ENCODE results near the gene RASGRP3. TPM values are rescaled to one million over a fixed set of nuclear protein-coding genes. Genes with fewer than 3 reads are reported as not detected.
A peak's percentile ranks its signal among the peaks of the same experiment; 100 is the strongest.

Gene RASGRP3
- total and polyA plus RNA-seq, 2 experiments from 2014 or later: 0.18 to 0.22 TPM

DNA sequence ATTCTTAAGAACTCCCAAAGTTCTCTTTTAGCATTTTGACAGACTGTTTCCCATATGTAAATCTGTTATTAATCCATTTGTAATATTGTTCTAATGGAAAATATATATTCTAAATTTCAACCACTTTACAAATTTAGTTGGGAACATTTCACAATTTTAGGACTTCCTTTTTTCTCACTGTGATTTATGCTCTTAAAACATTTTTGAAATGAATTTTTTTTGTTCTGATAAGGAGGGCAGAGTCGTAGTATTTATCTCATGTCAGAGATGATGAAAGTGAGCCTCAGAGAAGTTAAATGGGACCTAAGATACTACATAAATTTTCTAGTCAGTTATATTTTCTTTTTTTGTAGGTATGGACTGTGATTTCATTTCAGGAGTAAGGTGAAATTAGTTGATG is 26.6 kb downstream of the RASGRP3 start:
- Histone ChIP-seq H2AFZ (no peak overlapping the region), H4K20me1 (ENCODE audit: insufficient read depth) (no peaks in the 10 kb centered on the region), H3K9me2 (ENCODE audit: insufficient read depth) (no peaks in the 10 kb centered on the region), H3K9me3 (ENCODE audit: low read depth) (no peaks in the 10 kb centered on the region), H3K27me3 (replicated peaks; ENCODE audit: insufficient read depth) (no peaks in the 10 kb centered on the region), H3K79me2 (ENCODE audit: insufficient read depth) (no peaks in the 10 kb centered on the region), H3K36me3 (ENCODE audit: low read depth) (no peaks in the 10 kb centered on the region), H3K27ac (no peak overlapping the region), H3K4me1 (ENCODE audit: insufficient read depth) (no peaks in the 10 kb centered on the region), H3K4me3 (no peak overlapping the region), H3K4me2 (ENCODE audit: unreplicated experiment) (no peak overlapping the region), H3F3A (ENCODE audit: insufficient read depth) (no peaks in the 10 kb centered on the region), H3K9ac (no peak overlapping the region)
- WGBS, 2 experiments (ENCODE audit: low coverage in 1 of 2, low lambda C conversion rate in 2 of 2, missing lambda C conversion rate in 2 of 2): 80 to 92% methylated on average over 1 of the region's 1 CpG
- in situ Hi-C loops (cut with MboI): no loop called here
- no peak for TF ChIP-seq EZH2phosphoT487 (IDR thresholded peaks at IDR 0.05; ENCODE audit: insufficient read depth, low read depth)
- TF ChIP-seq EZH2 (IDR thresholded peaks at IDR 0.05; ENCODE audit: insufficient read depth, poor library complexity, severe bottlenecking): no peak
- DNase-seq: no peak

DNA sequence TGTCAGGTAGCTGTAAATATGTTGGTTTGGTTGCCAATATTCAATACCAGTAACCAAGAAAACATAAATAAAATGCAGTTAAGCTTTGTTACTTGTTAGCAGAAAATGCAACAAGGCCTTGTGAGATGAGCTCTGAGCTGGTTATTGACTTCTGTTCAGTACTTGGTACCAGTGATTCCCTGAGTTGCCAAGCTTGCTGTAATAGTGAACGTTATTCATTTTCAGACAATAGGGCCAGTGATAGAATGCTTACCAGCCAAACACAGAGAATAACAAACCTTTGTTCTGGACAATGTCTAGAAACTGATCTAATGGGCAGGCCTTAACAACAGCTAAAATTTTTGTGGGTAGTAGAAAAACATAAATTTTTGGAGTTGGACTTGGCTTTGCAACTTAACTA is 29.5 kb downstream of the RASGRP3 start:
- no peak overlapping the region for H3K27ac ChIP-seq
- no peaks in the 10 kb centered on the region for H3F3A ChIP-seq (ENCODE audit: insufficient read depth)
- no peaks in the 10 kb centered on the region for H4K20me1 ChIP-seq (ENCODE audit: insufficient read depth)
- WGBS, 2 experiments (ENCODE audit: low coverage in 1 of 2, low lambda C conversion rate in 2 of 2, missing lambda C conversion rate in 2 of 2): 33% methylated on average over 1 of the region's 1 CpG
- no peaks in the 10 kb centered on the region for H3K79me2 ChIP-seq (ENCODE audit: insufficient read depth)
- no peaks in the 10 kb centered on the region for H3K9me3 ChIP-seq (ENCODE audit: low read depth)
- TF ChIP-seq EZH2phosphoT487 (IDR thresholded peaks at IDR 0.05; ENCODE audit: insufficient read depth, low read depth) (no peak), EZH2 (IDR thresholded peaks at IDR 0.05; ENCODE audit: insufficient read depth, poor library complexity, severe bottlenecking) (no peak)
- H3K4me2 ChIP-seq (ENCODE audit: unreplicated experiment): no peak overlapping the region
- in situ Hi-C loops (cut with MboI): no loop called here
- DNase-seq: no peak
- H3K4me3 ChIP-seq: no peak overlapping the region
- no peaks in the 10 kb centered on the region for H3K36me3 ChIP-seq (ENCODE audit: low read depth)
- no peaks in the 10 kb centered on the region for H3K4me1 ChIP-seq (ENCODE audit: insufficient read depth)
- H3K9me2 ChIP-seq (ENCODE audit: insufficient read depth): no peaks in the 10 kb centered on the region
- H3K27me3 ChIP-seq (replicated peaks; ENCODE audit: insufficient read depth): no peaks in the 10 kb centered on the region
- no peak overlapping the region for H3K9ac ChIP-seq
- H2AFZ ChIP-seq: no peak overlapping the region

DNA sequence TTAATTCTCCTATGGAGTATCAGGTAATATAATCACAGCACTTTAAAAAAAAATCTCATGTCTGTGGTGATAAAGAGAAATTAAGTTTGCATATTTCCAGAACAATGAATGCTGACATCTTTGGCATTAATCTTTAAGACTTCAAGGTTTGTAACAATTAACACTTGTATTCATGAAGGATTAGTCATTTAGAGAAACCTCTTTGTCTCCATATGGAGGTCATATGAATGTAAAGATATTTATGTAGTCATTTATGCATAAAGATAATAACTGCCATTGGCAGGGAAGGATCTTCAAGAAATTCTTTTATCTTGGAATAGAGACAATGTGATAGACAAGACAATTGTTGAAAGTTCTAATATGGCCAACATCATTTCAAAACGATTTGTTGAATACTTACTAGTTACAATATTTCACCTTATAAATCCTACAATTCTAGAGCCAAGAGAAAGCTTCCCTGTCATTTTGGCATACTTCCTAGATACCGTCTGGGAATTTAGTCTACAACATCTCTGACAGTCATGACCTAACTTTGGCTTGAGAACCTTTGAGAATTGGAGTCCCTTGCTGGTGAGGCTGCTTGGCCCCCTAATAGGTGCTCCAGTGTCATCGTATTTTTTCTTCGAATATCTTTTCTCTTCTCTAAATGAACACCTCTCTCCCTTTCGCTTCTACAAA is 33.6 kb downstream of the RASGRP3 start:
- Histone ChIP-seq H3K9ac (no peak overlapping the region), H3K9me3 (ENCODE audit: low read depth) (no peaks in the 10 kb centered on the region), H3K4me1 (ENCODE audit: insufficient read depth) (no peaks in the 10 kb centered on the region), H3K27me3 (replicated peaks; ENCODE audit: insufficient read depth) (no peaks in the 10 kb centered on the region), H4K20me1 (ENCODE audit: insufficient read depth) (no peaks in the 10 kb centered on the region), H3F3A (ENCODE audit: insufficient read depth) (no peaks in the 10 kb centered on the region), H3K4me3 (no peak overlapping the region), H3K36me3 (ENCODE audit: low read depth) (no peaks in the 10 kb centered on the region), H2AFZ (no peak overlapping the region), H3K9me2 (ENCODE audit: insufficient read depth) (no peaks in the 10 kb centered on the region), H3K79me2 (ENCODE audit: insufficient read depth) (no peaks in the 10 kb centered on the region), H3K27ac (no peak overlapping the region), H3K4me2 (ENCODE audit: unreplicated experiment) (no peak overlapping the region)
- in situ Hi-C loops (cut with MboI): no loop called here
- 70% methylated on average over 5 of the region's 5 CpGs for WGBS, 2 experiments (ENCODE audit: low coverage in 1 of 2, low lambda C conversion rate in 2 of 2, missing lambda C conversion rate in 2 of 2)
- TF ChIP-seq EZH2 (IDR thresholded peaks at IDR 0.05; ENCODE audit: insufficient read depth, poor library complexity, severe bottlenecking) (no peak), EZH2phosphoT487 (IDR thresholded peaks at IDR 0.05; ENCODE audit: insufficient read depth, low read depth) (no peak)
- DNase-seq: no peak

DNA sequence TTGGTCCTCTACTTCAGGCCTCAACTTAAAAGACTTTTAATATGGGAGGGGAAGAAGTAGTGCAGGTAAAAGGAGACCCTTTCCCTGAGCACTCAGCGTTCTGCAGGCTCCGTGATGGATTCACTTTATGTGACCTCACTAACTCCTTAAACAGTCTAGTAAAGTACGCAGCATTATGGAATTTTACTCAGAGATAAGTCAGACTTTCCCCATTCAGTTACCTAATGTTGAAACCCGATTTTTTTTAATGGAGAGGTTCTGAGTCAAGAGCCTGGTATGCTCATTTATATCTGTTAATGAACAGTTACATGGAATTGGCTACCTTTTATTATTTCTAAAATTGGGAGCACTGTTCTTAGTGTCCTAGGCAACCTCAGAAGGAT is 34.1 kb downstream of the RASGRP3 start:
- H3K36me3 ChIP-seq (ENCODE audit: low read depth): no peaks in the 10 kb centered on the region
- H3K27me3 ChIP-seq (replicated peaks; ENCODE audit: insufficient read depth): no peaks in the 10 kb centered on the region
- TF ChIP-seq EZH2phosphoT487 (IDR thresholded peaks at IDR 0.05; ENCODE audit: insufficient read depth, low read depth) (no peak), EZH2 (IDR thresholded peaks at IDR 0.05; ENCODE audit: insufficient read depth, poor library complexity, severe bottlenecking) (no peak)
- no peak overlapping the region for H3K27ac ChIP-seq
- WGBS, 2 experiments (ENCODE audit: low coverage in 1 of 2, low lambda C conversion rate in 2 of 2, missing lambda C conversion rate in 2 of 2): 71% methylated on average over 4 of the region's 4 CpGs
- no peak overlapping the region for H3K9ac ChIP-seq
- no peaks in the 10 kb centered on the region for H3F3A ChIP-seq (ENCODE audit: insufficient read depth)
- H3K9me3 ChIP-seq (ENCODE audit: low read depth): no peaks in the 10 kb centered on the region
- no peaks in the 10 kb centered on the region for H3K79me2 ChIP-seq (ENCODE audit: insufficient read depth)
- H3K4me3 ChIP-seq: no peak overlapping the region
- in situ Hi-C loops (cut with MboI): no loop called here
- H3K4me1 ChIP-seq (ENCODE audit: insufficient read depth): no peaks in the 10 kb centered on the region
- DNase-seq: peak; percentile 36
- H3K4me2 ChIP-seq (ENCODE audit: unreplicated experiment): no peak overlapping the region
- H2AFZ ChIP-seq: no peak overlapping the region
- no peaks in the 10 kb centered on the region for H4K20me1 ChIP-seq (ENCODE audit: insufficient read depth)
- no peaks in the 10 kb centered on the region for H3K9me2 ChIP-seq (ENCODE audit: insufficient read depth)
